Nephron (organoid): Measurements from ENCODE around the gene TMEM126A.
"Not testable (repeated sequence)": the region's sequence is repeated elsewhere in the genome, so short reads cannot be mapped to it uniquely, and the experiment has no call there.

Experiments used
- H3K27ac Mint-ChIP-seq, 3 experiments: 2 replicates each; pipeline ENCODE4 v1.8.0; 2020; ENCODE audit warnings: mixed read lengths in 3 of 3, mild to moderate bottlenecking in 2 of 3, moderate library complexity in 1 of 3
- H3K27me3 Mint-ChIP-seq: 2 replicates; pipeline ENCODE4 v1.8.0; 2021; ENCODE audit warnings: low read depth, mild to moderate bottlenecking, moderate library complexity, mixed read lengths
- H3K36me3 Mint-ChIP-seq: 2 replicates; pipeline ENCODE4 v1.8.0; 2020; ENCODE audit warnings: low read depth, mixed read lengths
- H3K4me1 Mint-ChIP-seq: 2 replicates; pipeline ENCODE4 v1.8.0; 2020; ENCODE audit warnings: mixed read lengths
- H3K4me3 Mint-ChIP-seq, 3 experiments: 2 replicates each; pipeline ENCODE4 v1.8.0; 2020; ENCODE audit warnings: mild to moderate bottlenecking in 3 of 3, mixed read lengths in 3 of 3, moderate library complexity in 2 of 3
- H3K9me3 Mint-ChIP-seq: 2 replicates; pipeline ENCODE4 v1.8.0; 2020; ENCODE audit warnings: mixed read lengths
- TF ChIP-seq, protein P1 (sequence below), 3 experiments: fragments of 200-600 bp; sonication (generic); IDR thresholded peaks; one replicate each; pipeline ENCODE4 v1.5.0; 2021; ENCODE audit warnings: antibody characterized with exemption in 3 of 3; ENCODE audit not compliant: unreplicated experiment in 3 of 3

The TMEM126A gene

GRCh38 chr11:85647604-85648299 is at the start of gene TMEM126A:
TSS of gene TMEM126A (plus strand) at chr11:85647967. CDS start at chr11:85650256, 2,289 bp downstream.
- Mint-ChIP-seq H3K27ac (peak within 1 kb of the TSS; percentile 93 to 97 (median 93)), H3K9me3 (no peaks in the 10 kb centered on the region), H3K36me3 (peaks cover 12% of the 10 kb centered on the region), H3K4me3 (peak within 1 kb of the TSS; percentile 91 to 97 (median 97)), H3K27me3 (no peaks in the 10 kb centered on the region), H3K4me1 (peaks cover 40% of the 10 kb centered on the region)
- TF ChIP-seq, protein P1, sequence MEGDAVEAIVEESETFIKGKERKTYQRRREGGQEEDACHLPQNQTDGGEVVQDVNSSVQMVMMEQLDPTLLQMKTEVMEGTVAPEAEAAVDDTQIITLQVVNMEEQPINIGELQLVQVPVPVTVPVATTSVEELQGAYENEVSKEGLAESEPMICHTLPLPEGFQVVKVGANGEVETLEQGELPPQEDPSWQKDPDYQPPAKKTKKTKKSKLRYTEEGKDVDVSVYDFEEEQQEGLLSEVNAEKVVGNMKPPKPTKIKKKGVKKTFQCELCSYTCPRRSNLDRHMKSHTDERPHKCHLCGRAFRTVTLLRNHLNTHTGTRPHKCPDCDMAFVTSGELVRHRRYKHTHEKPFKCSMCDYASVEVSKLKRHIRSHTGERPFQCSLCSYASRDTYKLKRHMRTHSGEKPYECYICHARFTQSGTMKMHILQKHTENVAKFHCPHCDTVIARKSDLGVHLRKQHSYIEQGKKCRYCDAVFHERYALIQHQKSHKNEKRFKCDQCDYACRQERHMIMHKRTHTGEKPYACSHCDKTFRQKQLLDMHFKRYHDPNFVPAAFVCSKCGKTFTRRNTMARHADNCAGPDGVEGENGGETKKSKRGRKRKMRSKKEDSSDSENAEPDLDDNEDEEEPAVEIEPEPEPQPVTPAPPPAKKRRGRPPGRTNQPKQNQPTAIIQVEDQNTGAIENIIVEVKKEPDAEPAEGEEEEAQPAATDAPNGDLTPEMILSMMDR (IDR thresholded peaks at IDR 0.05; ENCODE audit: unreplicated experiment in 3 of 3), result no peak

- Mint-ChIP-seq H3K36me3 (no peaks in the 10 kb centered on the region), H3K4me1 (peaks cover 5% of the 10 kb centered on the region), H3K9me3 (no peaks in the 10 kb centered on the region), H3K4me3 (peak overlapping the region in 1 of 3 experiments; percentile 6), H3K27ac (peak overlapping the region in 2 of 3 experiments; percentile 1 to 23), H3K27me3 (peaks cover 5% of the 10 kb centered on the region)
- TF ChIP-seq, protein P1 (IDR thresholded peaks at IDR 0.05; ENCODE audit: unreplicated experiment in 3 of 3), result no peak
Measured at GRCh38 chr11:85599083-85599482, 48.7 kb upstream of the TMEM126A start.

GRCh38 chr11:85602526-85603213 is 45.1 kb upstream of the TMEM126A start:
- H3K4me3 Mint-ChIP-seq, result no peak overlapping the region
- peaks cover 5% of the 10 kb centered on the region for H3K27me3 Mint-ChIP-seq
- H3K36me3 Mint-ChIP-seq, result no peaks in the 10 kb centered on the region
- no peak overlapping the region for H3K27ac Mint-ChIP-seq
- H3K9me3 Mint-ChIP-seq, result no peaks in the 10 kb centered on the region
- TF ChIP-seq, protein P1 (IDR thresholded peaks at IDR 0.05; ENCODE audit: unreplicated experiment in 3 of 3), result no peak
- peaks cover 5% of the 10 kb centered on the region for H3K4me1 Mint-ChIP-seq

DNA sequence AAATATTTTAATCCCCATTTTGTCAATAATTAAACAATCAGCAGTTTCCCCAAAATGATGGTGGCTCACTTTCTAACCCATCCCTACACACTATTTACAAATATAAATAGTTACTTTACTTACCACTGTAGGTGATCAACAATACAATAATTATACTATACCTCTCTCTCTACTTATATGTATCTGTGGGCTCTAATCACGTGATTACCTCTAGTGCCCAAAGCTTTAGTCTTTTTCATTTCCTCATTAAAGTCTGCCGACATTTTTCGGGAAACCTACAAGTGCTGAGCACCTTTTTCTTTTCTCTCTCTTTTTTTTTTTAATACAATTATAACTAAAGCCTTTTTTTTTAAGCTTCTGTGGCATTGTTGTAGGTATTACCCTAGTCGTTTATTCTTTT is 44.5 kb upstream of the TMEM126A start:
- H3K27me3 Mint-ChIP-seq, result peaks cover 5% of the 10 kb centered on the region
- H3K27ac Mint-ChIP-seq, result no peak overlapping the region
- no peaks in the 10 kb centered on the region for H3K36me3 Mint-ChIP-seq
- peaks cover 5% of the 10 kb centered on the region for H3K4me1 Mint-ChIP-seq
- no peak overlapping the region for H3K4me3 Mint-ChIP-seq
- TF ChIP-seq, protein P1 (IDR thresholded peaks at IDR 0.05; ENCODE audit: unreplicated experiment in 3 of 3), result no peak
- H3K9me3 Mint-ChIP-seq, result no peaks in the 10 kb centered on the region

DNA sequence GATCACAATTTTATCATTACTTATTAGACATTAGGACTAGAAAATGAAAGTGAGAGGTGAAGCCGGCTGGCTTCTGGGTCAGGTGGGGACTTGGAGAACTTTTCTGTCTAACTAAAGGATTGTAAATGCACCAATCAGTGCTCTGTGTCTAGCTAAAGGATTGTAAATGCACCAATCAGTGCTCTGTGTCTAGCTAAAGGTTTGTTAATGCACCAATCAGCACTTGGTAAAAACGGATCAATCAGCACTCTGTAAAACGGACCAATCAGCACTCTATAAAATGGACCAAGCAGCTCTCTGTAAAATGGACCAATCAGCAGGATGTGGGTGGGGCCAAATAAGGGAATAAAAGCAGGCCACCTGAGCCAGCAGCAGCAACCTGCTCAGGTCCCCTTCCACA is 41.5 kb upstream of the TMEM126A start:
- H3K4me3 Mint-ChIP-seq, H3K9me3 Mint-ChIP-seq, H3K4me1 Mint-ChIP-seq, H3K27ac Mint-ChIP-seq, H3K27me3 Mint-ChIP-seq, H3K36me3 Mint-ChIP-seq: not testable (repeated sequence)

- H3K27me3 Mint-ChIP-seq, H3K4me3 Mint-ChIP-seq, H3K27ac Mint-ChIP-seq, H3K9me3 Mint-ChIP-seq, H3K36me3 Mint-ChIP-seq, H3K4me1 Mint-ChIP-seq: not testable (repeated sequence)
Measured at GRCh38 chr11:85608621-85609020, 39.1 kb upstream of the TMEM126A start.

- H3K4me3 Mint-ChIP-seq, H3K27ac Mint-ChIP-seq, H3K4me1 Mint-ChIP-seq, H3K9me3 Mint-ChIP-seq, H3K36me3 Mint-ChIP-seq, H3K27me3 Mint-ChIP-seq: not testable (repeated sequence)
Measured at GRCh38 chr11:85609286-85609685, 38.5 kb upstream of the TMEM126A start.

GRCh38 chr11:85611643-85612042 is 36.1 kb upstream of the TMEM126A start:
- H3K9me3 Mint-ChIP-seq, H3K36me3 Mint-ChIP-seq, H3K4me1 Mint-ChIP-seq, H3K4me3 Mint-ChIP-seq, H3K27ac Mint-ChIP-seq, H3K27me3 Mint-ChIP-seq: not testable (repeated sequence)
